GM12892 (cell line): ENCODE data around the gene TTK.

Experiments
- POLR2A ChIP-seq: IDR thresholded peaks from 2 replicates; pipeline ENCODE4 v1.6.1; 2011; ENCODE audit warnings: low read depth, low read length, control low read depth
- POLR2AphosphoS5 ChIP-seq: IDR thresholded peaks from 2 replicates; pipeline ENCODE4 v1.6.1; 2011; ENCODE audit warnings: low read depth, low read length, control low read depth
- TAF1 ChIP-seq: IDR thresholded peaks from 2 replicates; pipeline ENCODE4 v1.6.1; 2011; ENCODE audit warnings: low read depth, mild to moderate bottlenecking, control low read depth, low read length, borderline replicate concordance

DNA sequence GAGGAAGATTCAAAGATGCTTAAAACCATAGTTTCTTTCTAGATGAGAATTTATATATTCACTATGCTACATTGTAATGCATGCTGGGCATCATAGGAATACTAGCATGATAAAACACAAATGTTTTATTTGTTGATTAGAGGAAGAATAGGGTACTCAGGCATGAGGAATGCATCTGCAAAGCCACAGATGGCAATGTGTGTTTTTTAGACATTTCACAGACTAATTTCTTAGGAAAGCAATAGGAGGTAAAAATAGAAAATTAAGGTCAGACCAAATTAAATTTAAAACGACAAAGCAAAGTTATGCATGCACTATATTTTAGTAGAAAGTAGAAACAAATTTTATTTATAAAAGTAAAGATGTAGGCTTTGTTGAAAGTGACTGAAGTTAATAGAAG lies 2.1 kb downstream of the TTK start:
- TF ChIP-seq POLR2A (no peak), TAF1 (no peak), POLR2AphosphoS5 (no peak)
